ENCODE measurements around the gene SORL1.

Gene SORL1

DNA sequence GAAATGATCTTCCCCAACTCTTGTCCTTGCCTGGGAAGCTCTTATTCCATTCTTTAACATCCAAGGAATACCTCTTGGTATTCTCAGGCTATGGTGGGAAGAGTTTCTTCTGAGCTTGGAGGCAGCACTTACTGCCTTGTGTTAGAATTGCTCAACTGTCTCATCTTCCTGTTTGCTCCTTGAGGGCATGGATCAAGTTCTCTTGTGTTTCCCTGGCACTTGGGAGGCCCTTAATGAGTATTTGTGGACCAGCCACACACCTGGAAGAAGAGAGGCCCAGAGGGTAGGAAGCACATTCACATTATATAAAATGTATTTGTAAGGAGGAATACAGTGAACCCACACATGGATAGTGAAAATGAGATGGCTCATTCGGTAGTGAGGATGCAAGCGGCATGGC is 4.0 kb downstream of the SORL1 start:
- DNase-seq = no peak

DNA sequence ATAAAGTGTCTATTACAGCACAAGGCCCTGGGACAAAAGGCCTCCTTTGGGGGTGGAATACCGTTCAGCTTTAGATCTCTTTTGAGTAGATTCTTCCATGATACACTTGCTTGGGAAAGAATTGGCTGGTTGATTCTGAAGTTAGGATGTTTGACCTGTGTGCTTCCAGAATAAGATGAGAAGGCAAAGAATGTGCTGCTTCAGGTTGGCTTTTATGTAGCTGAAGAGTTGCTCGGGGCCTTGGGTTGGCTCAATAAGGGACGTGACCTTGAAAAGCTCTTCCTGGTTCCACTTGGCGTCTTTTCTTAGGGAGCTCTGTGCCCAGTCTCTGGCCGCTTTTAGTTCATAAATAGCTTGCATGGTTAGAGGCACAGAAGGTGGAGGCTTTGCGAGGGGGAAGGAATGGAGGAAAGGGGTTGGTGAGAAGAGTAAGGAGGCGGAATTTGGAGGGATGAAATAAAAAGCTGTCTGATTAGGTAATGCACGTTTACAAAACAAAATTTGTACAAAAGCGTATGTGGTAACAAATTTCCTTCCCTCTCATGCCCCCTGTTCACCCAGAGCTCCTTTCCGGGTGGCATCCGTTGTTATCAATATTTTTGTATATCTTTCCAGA is 4.8 kb downstream of the SORL1 start:
- DNase-seq = no peak

DNA sequence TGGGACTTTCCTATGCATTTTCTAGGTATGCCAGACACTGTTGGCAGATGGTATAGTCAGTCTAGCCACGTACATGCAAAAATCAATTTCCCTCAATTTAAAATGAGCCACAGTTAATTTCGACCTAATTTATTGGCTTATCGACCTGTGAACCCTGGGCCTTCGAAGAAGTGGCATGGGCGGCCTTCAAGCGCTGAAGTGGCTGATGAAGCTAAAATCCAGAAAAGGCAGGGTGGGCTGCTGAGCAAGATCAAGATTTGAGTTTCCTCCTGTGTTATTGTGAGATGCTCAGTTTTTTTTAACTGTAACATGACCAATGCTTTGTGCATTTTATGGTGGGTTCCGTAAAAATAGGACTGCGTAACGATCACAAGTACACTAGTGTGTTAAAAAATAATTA is 6.4 kb downstream of the SORL1 start:
- no peak for DNase-seq

DNA sequence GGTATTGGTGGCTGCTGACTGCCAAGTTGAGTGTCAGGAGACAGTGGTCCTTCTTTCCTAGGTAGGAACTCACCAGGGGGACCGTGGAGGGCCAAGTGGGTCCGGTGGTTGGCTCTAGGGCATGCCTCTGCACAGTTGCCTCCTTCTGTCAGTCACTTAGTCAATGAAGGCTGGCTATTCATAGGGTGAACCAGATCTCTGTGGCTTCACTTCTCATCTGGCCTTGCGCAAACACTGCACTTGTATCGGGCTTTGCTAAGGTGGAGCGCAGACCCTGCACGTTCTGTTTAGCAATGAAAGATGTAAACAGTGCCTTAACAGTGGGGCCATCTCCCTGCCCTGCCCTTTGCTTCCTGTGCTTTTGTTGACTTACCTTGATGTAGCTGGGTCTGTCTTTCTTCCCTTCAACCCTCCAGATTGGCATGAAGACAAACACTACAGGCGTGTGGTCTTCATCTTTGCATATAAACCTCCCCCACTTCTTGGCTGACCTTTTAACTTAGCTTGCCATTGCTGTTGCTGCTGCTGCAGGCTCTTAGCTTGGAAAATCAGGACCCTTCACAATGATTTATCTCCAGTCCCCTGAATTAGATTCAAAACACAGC is 7.4 kb downstream of the SORL1 start:
- DNase-seq = peak; percentile 59

DNA sequence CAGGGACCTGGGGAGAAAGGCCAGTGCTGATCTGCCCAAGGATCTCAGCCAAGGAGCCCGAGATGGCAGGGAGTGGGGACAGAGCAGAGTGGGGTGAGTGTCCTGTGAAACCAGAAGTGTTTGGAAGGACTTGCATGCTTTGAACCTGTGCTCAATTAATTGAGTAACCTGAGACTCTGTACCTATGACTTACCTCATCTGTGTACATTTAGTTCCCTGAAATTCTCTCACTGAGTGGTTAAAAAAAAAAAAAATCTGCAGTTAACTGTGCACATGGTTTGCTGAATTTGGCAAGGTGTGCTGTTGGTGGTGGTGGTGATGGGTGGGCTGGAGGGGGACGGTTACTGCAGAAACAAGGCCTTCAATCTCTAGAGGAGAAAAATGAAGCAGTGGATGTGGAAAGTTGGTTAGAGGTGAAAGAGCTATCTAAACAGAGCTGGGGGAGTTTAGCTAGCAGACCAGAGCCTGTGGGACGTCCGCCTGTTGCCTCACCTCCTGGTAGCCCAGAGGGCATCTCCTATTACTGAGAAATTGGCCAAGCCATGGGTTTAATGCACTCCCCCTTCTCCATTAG is 8.9 kb downstream of the SORL1 start:
- DNase-seq = no peak

DNA sequence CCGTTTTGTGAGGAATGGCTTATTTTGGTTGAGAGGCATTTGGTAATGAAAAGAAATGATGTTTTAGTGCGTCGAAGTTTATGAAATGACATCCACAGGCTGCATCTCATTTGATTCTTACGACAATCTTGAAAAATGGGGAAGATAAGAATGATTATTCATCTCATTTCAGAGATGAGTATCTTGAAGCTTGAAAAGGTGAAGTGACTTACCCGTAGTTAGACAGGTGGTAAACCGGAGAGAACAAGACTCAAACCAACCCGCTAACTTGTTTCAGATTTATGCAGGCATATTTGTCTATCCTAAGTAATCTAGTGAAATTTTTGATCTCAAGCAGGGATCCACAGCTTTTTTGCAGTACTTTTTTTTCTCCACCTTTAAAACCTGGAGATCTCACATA is 9.7 kb downstream of the SORL1 start:
- no peak for DNase-seq

DNA sequence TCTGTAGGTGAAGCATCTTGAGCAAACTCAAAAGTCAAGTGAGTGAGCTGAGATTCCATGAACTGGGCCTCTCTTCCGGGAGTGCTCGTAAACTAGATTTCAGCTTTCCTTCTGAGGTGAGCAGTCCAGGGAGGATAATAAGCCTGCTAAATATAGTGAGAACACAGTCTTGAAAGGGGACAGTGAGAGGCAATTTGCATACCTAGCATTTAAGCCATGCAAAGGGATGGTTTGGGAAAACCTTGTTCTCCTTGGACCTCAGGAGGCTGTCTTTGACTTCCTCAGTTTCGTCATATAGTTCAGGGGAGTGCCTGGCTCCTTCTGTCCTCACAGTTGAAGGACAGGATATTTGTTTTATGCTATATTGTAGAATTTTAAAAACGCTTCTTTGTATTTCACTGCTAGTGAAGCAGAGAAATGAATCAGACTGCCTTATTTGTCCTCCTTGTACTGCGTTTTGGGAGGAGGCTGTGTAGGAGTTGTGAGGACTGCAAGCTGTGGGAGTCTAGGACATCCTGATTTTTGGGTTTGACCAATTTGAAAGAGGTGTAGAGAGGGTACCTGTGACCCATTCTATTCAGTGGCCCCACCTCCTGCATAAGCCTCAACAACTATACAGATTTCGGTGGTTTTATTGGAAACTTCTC is 11.7 kb downstream of the SORL1 start:
- DNase-seq = no peak

DNA sequence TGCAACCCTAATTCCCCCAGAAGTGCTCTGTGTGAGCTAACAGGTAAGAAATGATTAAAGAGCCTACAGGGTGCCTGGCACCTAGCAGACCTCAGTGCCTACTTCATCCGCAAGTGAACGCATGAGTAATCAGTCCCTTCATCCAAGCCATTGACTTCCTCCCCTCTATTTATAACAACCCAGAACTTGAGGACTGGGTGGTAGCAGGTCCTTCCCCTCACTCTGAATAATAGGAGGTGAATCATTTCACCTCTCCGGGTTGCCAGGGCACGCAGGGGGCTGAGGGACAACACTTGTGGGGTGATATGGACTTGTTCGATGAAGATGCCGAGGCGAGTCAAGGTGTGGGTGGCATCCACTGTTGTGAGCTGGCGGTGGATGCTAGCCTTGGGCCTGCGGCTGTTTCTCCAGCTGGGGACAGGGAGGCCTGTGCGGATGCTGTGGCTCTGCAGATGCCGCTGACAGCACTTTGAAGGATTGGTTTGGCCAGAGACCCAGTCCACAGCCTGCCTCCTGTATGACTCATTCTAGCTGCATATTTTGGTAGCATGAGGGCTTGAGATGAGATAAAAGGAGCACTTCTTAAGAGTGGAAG is 12.3 kb downstream of the SORL1 start:
- DNase-seq = no peak

DNA sequence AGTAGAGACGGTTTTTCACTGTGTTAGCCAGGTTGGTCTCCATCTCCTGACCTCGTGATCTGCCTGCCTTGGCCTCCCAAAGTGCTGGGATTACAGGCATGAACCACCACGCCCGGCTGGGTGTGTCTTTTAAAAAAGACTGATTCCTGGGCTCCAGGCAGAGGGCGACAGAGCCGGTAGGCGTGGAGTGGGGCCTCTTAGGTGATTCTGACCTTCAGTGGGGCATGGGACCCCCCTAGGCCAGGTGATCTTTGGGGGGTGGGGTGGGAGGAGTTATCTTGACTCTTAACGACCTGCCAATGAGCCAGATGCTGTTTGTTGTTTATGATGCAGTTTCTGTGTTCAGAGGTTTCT is 13.6 kb downstream of the SORL1 start:
- no peak for DNase-seq

DNA sequence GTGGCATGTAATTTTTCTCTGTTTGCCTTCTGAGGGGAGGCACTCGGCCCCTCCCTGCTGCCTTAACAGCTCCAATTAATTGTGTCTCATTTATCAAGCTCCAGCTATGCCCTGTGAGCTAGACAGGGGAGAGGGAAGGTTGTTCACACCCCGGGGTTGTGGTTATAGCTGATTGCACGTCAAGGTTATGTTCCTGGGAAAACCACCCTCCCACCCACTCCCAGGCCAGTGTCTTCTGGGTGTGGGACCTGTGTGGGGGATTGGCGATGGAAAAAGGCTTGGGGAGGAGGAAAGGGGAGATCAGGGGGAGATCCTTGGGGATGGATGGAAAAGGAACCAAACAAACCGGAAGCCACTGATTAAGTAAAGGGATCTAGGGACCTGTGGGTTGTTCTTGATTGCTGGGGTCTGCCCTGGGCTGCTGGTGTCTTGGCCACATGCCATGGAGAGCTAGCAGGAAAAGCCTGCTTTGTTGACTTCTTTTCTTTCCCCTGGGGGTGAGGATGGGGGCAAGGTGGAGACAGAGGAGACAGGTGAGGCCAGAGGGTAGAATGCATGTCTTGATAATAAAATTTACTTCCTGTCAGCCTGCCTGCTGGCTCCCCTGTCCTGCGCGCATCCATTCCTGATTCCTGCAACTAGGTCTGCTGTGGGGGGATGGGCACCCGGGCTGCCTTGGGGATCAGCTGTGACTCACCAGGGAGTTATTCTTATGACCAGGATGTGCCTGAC is 14.1 kb downstream of the SORL1 start:
- DNase-seq = peak; percentile 91

DNA sequence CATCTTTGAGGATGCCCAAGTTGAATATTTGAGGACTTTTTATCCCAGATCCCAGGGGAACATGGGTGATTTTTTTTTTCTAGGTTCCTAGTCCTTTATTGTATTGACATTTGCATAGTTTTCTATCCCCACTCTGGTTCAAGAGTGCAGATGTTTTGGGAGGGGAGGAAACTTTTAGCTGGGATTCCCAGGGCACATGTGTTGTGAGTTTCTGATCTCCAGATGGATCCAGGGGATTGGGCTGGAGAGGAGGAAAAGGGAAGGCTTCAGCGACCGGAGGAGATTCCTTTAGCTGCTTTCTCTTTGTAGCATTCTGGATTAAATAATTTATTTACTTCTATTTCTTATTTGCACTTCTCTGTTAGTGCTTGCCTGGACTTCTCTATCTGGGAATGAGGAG is 15.4 kb downstream of the SORL1 start:
- DNase-seq = no peak

DNA sequence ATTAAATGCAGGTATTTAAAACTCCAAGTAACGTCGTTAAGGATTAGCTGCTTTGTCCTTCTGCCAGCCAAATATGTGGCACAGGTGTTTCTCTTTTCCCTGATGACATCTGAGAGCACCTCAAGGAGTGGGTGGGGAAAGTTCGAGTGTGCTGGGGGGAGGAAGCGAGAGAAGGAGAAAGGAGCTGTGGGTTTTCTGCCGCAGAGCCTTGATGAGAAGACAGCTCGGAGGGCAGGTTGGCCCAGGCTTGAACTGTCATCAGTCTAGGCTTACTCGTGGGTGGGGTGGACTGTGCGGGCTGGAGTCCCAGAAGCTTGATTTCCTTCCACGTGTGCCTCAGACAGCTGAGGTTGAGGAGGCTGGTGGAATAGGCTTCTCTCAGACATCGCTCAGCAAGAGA is 15.9 kb downstream of the SORL1 start:
- no peak for DNase-seq

DNA sequence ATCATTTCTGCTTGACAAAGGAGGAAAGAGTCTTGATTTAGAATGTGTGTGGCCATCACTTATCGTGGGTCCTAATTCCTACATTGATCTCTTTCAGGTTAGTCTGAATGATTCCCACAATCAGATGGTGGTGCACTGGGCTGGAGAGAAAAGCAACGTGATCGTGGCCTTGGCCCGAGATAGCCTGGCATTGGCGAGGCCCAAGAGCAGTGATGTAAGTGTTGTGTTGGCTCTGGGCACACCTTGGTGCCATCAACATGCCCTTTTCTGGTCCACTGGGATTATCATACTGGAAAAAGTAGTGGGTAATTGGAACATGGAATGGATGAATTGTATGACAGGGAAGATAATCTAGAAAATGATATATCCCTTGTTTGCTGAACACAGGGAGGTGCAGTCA is 17.8 kb downstream of the SORL1 start:
- no peak for DNase-seq

DNA sequence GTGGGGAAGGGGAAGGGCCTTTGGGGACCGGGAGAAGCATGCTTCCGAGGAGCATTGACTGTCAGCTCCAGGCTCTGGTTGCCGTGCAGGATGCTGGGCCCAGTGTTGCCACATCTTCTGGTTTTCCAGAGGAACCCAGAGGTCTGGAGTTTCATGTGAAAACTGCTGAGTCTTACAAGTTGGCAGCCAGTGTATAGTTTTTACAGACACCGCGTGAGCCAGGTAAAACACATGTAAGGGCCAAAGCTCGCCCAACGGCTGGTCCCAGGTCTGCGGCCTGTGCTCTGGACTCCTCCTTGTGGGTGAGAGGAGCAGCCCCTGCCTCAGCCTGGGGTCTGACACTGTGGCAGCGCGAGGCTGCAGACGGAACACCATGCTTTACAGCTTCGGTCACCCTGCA is 19.1 kb downstream of the SORL1 start:
- DNase-seq = no peak

DNA sequence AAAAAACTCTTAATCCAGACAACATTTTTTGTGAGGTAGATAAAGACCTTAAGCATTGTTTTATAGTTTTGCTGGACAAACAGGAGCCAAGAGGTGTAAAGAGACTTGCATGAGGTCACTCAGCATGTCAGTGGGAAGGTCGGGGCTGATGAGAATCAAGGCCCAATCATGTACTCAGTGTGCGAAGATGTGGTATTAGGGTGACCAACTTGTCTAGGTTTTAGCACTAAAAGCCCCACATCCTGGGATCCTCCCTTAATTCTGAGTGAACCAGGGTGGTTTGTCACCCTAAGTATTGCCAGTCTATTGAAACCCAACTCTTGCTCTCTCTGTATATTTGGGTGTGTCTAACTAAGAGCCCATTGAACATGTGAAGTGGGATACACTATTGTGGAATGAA is 20.2 kb downstream of the SORL1 start:
- no peak for DNase-seq

DNA sequence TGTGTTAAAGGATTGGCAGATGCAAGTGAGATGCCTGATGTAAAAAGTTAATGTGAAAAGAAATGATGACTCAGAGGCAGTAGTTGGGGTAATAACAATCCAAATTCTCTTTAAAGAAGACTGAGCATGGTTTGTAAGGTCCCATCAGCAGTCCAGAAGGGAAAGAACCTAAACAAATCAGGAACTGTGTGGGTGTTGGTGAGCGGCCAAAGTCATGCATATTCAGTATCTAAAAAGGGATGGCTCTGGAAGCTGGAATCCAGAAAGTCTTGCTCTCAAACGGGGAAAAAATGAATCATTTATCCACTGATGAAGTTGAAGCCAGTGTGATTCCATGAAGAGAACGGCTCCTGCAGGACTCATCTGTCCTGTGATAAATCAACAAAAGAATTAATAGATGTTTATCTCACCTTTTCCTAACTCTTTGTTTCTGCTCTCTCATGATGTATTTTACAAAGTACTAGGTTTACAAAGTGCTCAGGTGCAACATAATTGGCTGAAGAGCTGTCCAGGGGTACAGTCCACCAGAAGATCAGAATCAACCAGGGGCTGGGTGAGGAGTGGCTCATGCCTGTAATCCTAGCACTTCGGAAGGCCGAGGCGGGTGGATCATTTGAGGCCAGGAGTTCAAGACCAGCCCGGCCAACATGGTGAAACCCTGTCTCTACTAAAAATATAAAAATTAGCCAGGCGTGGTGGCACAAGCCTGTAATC is 21.1 kb downstream of the SORL1 start:
- no peak for DNase-seq

DNA sequence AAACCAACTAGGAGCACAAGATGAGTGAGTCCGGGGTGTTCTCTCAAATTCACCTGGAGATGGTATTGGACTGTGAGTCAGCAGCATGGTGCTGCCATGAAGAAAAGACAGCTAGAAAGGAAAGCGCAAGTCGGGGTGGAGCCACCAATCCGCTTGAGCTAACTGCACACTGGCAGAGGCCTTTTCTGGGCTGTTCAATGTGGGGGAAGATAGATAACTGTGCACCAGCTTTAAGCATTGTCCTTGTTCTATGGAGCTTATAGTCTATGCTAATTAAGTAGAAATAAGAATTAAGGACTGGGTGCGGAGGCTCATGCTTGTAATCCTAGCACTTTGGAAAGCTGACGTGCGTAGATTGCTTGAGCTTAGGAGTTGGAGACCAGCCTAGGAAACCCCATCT is 22.6 kb downstream of the SORL1 start:
- DNase-seq = no peak

DNA sequence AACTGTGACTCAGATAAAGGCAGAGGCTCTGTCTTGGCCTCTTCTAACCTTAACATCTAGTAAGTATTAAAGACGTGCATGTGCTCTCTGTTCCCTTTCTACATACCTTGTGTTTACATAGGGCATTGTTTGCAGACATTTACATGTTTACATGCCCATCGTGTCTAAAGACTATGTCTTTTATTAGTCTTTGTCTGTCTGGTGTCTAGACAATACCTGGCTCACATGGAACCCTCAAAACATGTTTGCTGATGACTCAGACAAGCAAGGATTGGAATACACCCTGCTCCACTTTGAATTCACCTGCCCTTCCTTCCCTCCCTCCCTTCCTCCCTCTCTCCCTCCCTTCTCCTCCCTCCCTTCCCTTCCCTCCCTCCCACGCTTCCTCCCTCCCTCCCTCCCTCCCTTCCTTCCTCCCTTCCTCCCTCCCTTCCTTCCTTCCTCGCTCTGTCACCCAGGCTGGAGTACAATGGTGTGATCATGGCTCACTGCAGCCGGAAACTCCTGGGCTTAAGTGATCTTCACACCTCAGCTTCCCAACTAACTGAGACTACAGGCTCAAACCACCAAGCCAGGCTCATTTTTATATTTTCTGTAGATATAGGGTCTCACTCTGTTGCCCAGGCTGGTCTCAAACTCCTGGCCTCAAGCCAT is 24.4 kb downstream of the SORL1 start:
- peak; percentile 94 for DNase-seq

DNA sequence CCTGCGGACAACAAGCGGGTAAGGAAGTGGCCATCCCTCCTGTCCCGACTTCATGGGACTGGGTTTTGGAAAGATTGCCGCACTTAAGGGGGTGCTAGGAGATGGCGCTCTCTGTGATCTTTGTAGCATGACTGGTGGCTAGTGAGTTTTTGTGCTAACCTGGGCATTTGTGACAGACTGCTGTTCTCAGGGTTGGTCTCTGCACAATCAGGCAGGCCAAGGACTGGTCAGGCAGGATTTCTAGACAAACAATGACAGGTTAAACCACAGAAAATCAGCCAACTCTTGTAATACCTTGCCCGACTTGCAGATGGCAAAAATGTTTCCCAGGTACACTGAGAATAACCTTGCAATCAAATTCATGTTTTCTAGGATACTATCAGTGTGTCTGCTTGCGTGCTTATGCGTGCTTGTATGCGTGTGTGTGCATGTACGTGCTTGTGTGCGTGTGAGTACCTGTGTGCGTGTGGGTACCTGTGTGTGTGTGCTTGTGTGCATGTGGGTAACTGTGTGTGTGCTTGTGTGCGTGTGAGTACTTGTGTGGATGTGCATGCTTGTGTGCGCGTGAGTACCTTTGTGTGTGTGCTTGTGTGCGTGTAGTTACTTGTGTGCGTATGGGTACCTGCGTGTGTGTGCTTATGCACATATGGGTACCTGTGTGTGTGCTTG is 26.2 kb downstream of the SORL1 start:
- DNase-seq = peak; percentile 72

DNA sequence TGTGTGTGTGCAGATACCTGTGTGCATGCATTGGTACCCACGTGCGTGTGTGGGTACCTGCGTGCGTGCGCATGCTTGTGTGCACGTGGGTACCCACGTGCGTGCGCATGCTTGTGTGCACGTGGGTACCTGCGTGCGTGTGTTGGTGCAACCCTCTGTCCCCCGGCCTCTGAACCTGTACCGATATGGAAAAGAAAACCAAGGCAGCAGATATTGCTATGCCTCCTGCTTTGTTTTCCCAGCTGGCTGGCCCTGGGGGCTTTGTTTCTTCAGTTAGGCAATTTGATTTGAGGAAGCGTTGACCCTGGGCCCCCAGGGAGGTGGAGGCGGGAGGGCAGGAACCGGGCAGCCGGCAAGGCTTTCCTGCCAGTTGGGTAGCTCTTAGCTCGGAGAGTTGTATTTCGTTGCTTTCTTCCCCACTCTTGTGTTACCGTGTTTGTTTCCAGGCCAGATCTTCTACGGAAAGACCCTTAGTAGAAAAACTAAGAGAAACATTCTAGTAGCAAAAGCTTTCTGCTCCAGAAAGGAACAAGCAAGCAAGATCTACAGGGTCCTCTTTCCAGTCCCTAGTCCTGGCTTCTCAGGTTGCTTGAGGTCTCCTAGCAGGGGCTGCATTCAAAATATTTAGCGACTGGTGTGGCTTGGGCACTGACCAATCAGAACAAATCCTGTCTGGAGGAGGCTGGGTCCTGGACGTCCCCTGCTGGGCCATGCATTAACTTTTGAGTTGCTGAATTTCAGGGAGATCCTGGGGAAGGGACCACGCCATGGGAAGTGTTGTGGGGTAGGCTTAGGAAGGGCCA is 27.0 kb downstream of the SORL1 start:
- DNase-seq = peak; percentile 74

Measured in NCI-H526 treated with DMSO at 0.1 percent for 48 hours (cell line).